ENCODE results near the gene AFF3.

AFF3 gene

DNA sequence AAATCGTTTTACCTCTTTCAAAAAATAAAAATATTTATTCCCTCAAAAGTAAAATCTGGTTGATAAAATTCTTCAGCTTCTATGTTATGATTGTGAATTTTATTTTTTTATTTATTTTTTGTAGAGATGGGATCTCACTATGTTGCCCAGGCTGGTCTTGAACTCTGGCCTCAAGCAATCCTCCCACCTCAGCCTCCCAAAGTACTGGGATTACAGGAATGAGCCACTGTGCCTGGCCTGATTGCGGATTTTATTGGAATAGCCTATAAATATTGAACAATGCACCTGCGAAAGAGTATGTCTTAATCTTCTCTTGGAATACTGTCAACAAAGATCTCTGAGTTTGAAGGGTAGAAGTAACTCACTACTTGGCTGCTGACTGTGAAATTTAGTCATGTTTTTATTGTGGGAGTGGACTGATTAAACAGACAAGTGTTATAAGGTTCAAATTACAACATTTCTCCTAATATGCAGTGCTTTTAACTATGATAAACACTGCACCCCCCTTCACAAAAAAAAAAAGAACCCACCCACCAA is 138.0 kb downstream of the AFF3 start:
- DNase-seq: no peak

DNA sequence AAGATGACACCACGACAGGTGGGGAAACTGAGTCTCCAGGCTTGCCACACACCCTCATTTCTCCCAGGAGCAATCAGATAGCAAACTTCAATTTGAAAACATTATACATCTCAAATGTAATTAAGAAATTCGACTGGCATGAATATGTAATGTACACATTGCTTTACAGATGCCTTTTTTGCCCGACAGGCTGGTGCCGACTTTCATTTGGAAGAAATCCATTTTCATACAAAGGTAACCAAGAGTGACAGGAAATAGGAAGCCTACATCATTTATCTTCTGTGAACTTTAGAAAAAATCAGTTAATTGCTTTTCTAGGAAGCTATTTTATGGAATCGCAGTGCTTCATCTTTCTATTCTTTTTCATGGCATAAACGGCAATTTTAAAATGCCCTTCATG is 140.3 kb downstream of the AFF3 start:
- no peak for DNase-seq

DNA sequence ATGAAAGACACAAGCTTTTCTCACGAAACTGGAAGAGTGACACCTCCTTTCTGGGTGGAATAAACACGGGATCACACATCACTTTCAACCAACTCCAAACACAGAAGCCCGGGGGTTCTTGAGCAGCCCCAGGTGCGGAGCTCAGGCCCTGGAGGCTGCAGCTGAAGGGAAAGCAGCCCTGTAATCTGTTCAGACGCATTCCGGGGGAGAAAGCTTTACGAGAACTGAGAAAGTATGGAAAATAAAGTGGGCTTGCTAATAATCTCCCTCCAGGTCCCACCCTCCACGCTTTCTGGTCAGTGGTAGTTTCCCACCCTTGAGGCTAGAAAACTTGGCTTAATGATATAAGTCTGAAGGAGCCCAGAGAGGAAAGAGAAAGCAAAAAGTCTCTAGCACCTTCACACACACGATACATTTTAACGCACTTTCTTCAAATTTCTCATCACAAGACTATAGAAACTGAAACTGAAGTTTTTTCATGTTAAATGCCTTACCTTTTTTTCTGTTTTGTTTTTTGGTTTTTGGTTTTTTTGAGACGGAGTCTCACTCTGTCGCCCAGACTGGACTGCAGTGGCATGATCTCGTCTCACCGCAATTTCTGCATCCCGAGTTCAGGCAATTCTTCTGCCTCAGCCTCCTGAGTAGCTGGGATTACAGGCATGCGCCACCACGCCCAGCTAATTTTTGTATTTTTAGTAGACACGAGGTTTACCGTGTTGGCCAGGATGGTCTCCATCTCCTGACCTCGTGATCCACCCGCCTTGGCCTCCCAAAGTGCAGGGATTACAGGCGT is 141.3 kb downstream of the AFF3 start:
- no peak for DNase-seq

DNA sequence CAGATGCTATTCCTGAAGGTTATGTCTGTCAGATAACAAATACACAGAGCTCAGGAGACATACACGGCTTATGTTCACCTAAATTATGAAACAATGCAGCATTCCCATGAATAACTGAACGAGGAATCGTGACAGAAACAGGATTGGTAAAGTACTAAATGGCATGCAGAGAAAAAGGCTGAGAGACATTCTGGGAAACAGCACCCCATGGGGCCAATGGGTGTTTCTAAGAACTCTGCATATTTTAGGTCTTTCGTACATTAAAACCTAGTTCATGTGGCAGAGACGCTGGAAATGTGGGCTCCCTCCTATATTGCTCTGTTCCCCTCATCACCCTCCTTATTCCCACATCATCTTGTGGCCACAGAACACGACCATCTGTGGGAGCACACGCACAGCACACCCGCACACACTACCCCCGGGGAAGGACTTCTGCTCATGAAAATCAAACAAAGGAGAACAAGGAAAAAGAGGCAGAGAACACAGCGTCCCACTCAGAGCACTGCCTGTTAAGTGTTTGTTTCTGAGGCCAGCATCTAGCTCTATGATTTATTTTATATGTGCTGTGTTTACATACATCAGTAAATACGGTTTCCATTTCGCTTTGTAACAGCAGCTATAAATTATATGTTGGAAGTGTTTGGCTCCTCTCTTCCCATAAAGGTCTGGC is 143.6 kb downstream of the AFF3 start:
- DNase-seq: no peak

DNA sequence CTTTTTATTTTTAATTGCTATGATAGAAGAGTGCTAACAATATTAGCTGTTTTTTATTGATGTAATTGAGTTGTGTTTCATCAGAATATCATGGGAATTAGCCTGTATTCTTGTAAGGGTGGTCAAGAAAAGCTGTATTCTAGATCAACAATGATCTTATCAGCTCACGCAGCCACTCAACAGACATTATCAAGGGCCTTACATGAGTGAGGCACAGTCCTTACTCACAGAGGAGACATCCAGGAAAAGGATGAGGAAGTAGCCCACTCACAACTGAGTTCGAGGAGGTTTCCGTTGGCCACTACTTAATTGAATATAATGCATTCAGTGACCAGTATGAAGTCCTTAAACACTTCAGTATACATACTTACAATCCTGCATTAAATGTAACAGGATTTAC is 152.5 kb downstream of the AFF3 start:
- no peak for DNase-seq

DNA sequence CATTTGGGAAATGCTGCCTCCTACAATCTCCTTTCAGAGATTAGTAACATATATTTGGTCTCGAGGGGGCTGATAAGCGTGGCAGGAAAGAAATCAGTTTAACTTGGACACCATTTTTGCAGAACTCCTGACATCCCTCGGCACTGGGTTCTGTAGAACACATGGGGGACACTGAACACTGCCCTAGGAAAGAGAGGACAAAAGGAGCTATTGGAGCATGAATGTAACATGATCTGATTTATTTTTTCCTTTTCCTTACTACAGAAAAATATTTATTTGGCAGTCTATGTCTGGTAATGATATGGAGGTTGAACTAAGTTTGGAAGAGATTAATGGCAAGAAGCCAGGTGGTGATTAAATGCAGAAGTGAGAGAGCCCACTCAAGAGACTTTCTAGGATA is 153.8 kb downstream of the AFF3 start:
- DNase-seq: no peak

DNA sequence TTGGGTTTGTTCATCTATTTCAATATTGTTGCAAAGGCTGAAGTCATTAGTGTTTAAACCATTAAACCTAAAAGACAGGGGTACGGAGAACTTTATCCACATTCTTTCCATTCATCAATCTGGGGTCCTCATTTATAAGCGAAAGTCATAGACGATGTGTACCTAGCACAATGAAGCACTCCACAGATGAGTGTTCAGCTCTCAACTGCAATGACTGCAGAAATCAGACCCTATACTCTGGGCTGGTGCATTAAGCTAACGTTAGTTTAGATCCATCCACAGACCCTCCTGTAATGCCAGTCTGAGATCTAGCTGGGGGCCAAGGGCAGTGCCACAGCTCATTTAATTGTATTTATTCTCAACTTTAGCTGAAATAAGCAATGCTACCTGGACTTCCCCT is 155.2 kb downstream of the AFF3 start:
- DNase-seq: no peak

DNA sequence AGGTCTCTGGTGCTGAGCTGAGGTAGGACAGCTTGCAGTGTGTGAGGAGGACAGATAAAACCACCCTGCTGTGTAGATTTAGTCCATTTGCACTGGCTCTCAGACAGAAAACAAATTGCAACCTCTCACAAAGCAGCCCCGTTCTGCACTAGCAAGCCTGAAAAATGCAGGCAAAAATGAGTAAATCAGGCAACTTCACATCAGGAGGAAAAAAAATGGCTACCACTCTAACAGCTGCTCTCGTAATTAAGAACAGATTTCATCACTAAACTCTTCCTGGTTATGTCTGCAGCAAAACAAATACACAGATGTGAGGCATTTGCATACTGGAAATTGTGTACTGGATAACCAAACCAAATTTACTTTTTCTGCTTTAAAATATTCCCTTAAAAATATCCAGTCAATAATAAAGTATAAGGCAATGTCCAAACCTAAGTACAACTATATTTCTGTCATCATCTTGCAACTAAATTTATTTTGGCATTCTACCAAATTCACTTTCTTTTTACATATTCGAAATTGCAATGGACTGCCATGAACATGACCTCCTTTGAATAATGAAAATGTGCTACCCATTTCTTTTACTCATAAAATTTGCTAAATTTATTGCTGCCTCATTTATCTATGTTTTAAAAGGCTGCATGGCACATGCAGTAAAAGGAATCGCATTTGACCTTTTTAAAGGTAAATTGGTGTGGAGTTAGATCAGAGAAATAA is 157.4 kb downstream of the AFF3 start:
- DNase-seq: no peak

DNA sequence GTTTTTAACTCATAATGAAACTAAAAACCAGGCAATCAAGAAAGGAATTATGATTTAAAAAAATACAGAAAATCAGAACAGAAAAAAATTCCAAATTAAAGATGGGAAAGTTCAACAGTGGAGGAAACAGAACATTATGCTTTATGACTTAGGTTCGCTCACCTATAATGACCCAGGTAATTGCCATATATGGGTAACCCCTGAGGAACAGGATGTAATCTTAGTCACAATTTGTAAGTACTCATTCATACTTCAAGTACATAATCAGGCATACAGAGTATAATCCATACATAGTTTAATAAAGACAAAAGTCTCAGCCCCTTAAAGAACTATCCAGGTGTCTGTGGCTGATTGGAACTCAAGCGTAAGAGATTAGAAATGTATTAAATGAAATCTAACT is 159.6 kb downstream of the AFF3 start:
- no peak for DNase-seq

DNA sequence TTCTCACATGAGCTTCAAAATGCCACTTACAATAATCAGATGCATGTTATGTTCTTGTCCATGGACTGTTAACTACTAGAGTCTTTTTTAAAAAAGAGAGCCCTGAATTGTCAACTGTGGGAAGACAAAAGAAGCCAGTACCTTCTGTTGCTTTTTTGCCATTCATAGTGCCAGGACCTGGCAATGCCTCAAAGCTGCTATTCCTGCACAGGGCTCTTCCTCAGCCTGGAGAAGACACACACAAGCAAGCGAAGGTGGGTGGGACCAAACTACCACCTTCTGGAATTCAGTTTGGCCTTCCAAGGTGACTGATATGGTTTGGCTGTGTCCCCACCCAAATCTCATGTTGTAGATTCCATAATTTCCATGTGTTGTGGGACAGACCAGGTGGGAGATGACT is 160.6 kb downstream of the AFF3 start:
- DNase-seq: no peak

DNA sequence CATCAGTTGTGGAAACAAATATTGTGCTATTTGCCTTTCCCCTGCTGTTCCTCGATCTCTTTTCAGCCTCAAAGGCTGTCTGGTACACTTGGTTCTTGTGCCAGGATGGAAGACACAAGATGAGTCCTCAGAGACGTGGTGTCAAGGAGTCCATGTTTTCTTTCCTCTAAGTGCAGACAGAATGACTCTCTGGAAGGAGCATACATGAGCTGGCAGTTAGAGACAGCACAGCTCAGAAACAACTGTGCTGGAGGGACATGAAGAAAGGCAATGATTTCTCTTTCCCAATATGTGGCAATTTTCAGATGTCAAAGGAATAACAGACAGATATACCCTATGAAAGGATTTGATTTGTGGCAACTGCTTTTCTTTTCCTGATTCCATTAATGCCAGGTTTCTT is 162.2 kb downstream of the AFF3 start:
- no peak for DNase-seq

DNA sequence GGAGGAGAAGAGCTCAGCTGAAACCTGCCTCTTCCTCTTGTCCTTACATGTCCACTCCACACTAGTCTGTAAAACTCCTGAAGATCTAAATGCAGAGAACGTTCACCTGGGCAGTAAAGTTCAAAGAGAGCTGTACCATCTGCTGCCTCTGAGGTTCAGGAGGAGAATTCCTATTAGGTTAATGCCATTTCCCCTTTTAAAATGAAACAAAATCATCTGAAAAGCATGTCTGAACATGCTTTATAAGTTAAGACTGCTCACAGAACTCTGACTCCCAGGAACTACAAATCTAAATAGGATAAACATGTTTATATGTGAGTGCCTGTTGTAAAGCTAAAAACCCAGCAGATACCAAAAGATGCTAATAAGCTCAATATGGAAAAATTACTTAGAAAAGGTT is 164.4 kb downstream of the AFF3 start:
- DNase-seq: no peak

DNA sequence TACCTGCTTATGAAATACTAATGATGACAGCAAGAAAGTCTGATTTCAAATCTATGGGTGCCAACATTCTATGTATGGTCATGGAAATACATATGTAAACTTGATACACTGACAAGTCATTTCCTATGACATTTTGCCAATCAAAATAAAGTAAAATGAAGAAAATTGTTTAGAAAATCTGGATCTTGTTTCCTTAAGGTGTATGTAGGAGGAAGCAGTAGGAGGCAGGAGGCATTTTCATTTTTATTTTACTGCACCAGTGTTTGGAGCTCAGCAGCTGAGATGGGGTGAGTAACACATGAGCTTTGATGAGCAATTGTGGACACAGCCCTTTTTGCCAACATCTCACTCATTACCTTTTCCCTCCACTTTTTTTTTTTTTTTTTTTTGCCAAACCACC is 167.0 kb downstream of the AFF3 start:
- no peak for DNase-seq

DNA sequence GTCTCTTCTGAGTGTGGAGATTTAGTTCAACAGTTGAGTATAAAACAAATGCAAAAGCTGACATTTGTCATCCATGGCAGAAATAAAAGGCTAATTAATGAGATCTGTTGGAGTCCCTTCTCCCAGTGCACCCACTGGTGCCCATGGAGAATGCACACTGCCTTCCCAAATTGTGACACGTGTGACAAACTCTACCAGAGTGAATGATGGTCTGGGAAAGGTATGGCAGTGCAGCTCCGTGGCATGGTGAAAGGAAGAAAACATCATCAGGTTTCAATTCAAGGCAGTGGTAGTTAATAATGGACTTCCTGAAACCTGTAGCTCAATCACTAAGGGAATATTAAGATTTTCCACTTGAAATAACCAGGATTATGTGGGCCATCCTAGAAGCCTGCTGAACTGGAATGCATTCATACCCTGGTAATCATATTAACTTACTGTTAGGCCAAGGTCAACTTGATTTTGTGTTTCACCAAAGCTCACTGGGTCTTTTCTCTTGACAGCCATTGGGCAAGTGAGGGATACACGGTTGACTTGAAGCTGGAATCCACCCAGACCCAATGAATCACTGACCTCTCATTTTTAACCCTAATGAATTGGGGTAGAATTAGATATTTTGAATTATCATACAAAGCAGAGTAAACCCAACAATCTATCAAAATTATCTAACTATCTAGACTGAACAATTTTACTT is 167.6 kb downstream of the AFF3 start:
- no peak for DNase-seq

DNA sequence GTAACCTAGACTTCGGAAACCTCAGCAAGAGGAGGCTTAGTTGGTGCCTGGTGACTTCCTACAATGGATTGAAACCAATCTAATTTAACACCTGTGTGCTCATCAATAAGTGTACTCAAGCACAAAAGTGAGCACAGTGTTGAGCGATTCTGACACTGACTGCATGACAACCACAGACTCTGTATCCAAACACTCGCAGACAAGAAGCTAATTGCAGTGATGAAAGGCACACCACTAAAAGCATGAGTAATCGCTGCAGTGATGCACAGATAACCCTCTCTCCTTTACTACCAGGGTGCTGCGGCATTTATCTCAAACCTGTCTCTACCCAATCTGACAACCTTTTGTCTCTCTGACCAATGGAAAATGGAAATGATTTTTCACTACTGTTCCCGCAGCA is 168.1 kb downstream of the AFF3 start:
- DNase-seq: no peak

DNA sequence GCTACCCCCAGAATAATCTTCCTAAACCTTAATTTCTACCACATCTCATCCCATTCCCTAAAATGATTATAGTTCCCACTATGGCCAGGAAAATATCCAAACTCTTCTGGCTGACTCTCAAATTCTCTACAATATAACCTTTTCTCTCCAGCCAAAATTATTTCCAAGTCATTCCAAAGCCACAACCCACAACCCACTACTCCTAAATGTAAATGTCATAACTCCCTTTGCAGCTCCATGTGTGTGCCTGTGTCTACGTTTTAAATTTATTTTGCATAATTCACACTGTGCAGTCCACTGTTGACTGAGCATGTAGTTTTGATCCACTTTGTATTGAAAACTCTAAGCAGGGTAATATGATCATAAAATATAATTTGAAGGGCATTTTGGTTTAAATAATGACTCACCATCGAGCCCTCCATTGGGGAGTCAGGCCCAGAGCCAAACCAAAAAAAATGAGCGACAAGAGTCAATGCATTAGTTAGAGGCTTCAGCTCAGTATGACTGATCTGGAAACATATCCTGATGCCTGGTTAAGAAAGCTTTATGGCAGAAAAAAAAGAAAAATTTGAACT is 171.0 kb downstream of the AFF3 start:
- no peak for DNase-seq

DNA sequence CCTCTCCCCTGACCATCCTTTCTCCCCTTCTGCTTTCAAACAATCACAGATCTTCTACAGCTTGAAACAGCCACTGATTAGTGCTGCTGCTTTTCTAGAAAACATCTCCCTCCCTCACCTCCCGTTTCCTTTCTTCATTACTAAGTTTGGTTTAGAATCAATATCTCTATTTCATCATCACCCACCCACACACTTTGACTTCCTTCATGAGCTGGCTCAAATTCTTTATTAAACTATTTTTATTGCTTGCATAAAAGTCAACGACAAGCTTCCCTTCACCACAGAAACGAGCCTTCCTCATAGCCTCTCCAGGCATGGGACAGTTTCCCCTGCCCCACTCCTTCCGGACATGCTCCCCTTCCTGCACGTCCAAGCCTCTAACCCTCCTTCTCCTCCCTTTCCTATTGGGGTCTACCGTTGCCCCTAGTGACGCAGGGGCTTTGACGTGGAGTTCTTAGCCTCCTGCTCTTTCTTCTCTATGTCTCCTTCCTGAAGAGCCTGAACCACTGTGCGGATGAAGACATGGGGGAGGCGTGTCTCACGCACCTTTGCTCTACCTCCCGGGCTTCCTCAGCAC is 172.0 kb downstream of the AFF3 start:
- DNase-seq: no peak

DNA sequence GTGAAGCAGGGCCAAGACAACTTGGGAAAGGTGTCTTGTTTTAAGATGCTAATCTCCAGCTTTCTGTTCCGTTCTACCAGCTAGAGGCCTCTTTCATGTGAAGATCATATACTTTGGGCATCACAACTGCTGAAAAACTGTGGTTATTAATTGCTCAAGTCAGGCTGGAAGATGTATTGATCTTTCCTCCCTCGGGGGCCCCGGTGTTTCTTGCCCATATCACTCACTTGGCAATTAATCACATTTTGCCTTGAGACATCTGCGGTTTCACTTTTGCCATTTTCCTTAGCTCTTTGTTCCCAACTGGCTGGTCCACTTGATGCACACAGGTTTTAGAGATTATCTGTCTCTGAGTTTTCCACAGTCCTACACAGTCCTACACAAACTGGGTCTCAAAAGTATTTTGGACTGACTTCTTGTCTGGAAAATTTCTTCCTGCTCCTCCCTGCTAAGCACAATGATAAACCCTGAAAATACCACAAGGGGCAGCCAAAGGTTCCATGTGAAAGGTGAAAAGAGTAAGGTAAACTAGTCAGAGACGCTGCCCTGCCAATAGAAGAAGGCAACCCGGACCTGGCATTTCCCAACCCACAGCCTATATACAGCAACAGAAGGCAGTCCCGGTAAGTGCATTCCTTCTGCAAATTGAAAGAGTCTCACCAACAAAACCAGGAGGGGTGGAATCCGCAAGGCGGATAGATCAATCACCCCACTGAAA is 181.0 kb downstream of the AFF3 start:
- DNase-seq: no peak

DNA sequence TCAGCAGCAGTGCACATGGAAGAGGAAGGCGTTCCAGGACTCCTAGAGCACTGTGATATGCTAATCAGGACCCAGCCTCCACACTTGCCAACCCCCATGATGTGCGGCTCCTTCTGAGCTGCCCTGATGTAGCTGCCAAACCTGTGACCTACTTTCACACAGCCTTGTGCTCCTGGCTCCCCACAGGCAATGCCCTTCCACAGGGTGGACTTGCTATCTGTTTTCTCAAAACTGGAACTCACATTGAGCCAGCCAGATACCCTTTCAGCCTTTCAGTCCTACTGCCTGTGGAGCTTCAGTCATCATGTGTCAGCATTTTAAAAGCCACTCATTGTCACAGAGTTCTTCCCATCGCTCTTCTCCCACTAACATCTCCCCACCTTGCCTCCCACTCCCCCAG is 181.6 kb downstream of the AFF3 start:
- DNase-seq: no peak

DNA sequence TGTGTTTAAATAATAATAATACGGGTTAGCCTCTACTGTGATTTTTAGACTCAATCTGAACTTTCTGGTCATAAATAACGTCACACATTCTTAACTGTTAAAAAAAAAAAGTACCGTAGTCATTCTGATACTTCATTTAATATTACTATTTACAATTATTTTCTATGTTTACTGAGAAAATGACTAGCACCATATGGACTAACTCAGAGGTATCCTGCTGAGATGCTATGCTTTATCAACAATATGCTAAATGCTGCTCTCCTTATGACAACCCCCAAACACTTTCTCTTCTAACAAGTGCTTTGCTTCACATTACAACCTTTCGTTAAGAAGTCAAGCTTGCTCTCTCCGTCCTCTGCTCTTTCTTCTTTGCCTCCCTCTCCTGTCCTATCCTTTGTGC is 182.1 kb downstream of the AFF3 start:
- no peak for DNase-seq

DNA sequence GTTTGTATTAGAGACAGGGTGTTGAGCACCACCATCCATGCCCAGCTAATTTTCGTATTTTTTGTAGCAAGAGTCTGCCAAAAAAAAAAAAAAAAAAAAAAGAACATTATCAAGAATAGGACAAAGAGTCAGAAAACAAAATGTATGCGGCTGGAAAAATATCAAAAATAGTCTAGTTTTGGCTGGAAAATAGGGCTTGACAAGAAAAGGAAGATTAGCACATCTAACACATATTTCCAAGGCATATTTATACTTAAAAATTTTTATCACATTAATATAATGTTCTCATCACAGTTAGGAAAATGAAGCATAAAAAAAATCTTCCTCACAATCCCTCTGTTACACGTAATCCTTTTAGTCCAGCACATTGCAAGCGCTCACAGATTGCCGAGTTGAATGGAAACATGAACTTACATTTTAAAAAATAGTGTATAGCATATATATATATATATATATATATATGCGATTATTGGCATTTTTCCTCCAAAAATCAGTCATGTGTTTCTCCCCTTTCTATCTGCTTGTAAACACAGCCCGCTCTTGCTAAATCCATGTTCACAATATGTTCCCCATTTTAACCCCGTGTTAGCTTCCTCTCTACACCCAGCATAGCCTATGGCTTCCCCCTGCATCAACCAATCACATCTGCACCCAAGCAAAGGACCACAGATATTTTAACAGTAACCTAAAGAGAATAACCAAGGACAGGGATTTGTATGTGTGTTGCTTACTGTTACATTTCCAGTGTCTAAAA is 183.0 kb downstream of the AFF3 start:
- no peak for DNase-seq
